Measurements from ENCODE around the gene EFS.

Gene EFS

DNA sequence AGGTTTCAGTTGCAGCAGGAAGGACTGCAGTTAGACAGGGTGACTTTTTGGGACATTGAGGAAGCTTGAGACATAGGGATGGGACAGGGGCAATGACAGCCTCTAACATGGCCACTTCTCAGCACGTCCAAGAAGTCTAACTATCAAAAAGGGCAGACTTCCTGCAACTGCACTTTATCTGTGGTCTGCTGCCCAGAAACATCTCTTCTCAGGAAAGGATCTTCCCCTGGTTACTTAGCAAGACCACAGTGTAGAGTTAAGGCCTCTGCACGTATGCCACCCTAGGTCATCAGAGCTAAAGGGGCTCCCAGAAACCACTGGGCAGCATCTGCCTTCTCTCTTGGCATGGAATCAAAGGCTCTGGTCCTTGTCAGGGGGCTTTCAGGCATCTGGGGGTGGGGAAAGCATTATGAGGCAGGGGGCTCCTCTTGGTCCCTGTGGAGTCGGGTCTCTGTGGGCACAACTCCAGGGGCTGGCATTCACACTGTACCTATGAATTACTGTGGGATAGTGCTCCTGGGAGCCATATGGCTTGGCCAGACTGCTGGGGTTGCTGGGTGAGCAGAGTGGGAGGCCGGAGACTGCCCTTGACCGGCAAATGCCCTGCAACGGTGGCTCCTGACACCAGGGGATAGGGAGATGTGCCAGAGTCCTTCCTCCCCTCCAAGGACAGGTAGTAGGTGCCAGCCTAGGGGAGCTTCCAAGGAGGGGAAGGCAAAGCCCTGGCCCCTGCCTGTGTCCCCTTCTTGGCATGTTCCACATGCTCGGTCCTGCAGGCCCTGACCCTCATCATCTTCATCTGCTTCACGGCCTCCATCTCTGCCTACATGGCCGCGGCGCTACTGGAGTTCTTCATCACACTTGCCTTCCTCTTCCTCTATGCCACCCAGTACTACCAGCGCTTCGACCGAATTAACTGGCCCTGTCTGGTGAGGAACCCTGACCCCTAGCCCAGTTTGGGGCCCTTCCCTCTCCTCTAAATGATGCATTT, 12.9 kb upstream of the EFS start:
- TF ChIP-seq SIN3A (IDR thresholded peaks at IDR 0.05; ENCODE audit: borderline replicate concordance, insufficient read depth, low read length): no peak
- TF ChIP-seq TAF1 (IDR thresholded peaks at IDR 0.05; ENCODE audit: borderline replicate concordance, insufficient read depth, low read length): no peak
- TF ChIP-seq FOXP2 (optimal IDR thresholded peaks at IDR 0.05; ENCODE audit: borderline replicate concordance, extremely low read depth, extremely low read length, insufficient read depth): no peak
- TF ChIP-seq, protein P1, sequence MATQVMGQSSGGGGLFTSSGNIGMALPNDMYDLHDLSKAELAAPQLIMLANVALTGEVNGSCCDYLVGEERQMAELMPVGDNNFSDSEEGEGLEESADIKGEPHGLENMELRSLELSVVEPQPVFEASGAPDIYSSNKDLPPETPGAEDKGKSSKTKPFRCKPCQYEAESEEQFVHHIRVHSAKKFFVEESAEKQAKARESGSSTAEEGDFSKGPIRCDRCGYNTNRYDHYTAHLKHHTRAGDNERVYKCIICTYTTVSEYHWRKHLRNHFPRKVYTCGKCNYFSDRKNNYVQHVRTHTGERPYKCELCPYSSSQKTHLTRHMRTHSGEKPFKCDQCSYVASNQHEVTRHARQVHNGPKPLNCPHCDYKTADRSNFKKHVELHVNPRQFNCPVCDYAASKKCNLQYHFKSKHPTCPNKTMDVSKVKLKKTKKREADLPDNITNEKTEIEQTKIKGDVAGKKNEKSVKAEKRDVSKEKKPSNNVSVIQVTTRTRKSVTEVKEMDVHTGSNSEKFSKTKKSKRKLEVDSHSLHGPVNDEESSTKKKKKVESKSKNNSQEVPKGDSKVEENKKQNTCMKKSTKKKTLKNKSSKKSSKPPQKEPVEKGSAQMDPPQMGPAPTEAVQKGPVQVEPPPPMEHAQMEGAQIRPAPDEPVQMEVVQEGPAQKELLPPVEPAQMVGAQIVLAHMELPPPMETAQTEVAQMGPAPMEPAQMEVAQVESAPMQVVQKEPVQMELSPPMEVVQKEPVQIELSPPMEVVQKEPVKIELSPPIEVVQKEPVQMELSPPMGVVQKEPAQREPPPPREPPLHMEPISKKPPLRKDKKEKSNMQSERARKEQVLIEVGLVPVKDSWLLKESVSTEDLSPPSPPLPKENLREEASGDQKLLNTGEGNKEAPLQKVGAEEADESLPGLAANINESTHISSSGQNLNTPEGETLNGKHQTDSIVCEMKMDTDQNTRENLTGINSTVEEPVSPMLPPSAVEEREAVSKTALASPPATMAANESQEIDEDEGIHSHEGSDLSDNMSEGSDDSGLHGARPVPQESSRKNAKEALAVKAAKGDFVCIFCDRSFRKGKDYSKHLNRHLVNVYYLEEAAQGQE (IDR thresholded peaks at IDR 0.05; ENCODE audit: insufficient read depth in 1 of 2, low read depth in 2 of 2, low read length in 2 of 2): no peak
- TF ChIP-seq POLR2AphosphoS5 (IDR thresholded peaks at IDR 0.05; ENCODE audit: low read depth, low read length): no peak

GRCh38 chr14:23377198-23377550, 12.2 kb upstream of the EFS start:
- TF ChIP-seq, protein P1 (IDR thresholded peaks at IDR 0.05; ENCODE audit: insufficient read depth in 1 of 2, low read depth in 2 of 2, low read length in 2 of 2): no peak
- no peak for TF ChIP-seq FOXP2 (optimal IDR thresholded peaks at IDR 0.05; ENCODE audit: borderline replicate concordance, extremely low read depth, extremely low read length, insufficient read depth)
- no peak for TF ChIP-seq POLR2AphosphoS5 (IDR thresholded peaks at IDR 0.05; ENCODE audit: low read depth, low read length)
- TF ChIP-seq SIN3A (IDR thresholded peaks at IDR 0.05; ENCODE audit: borderline replicate concordance, insufficient read depth, low read length): no peak

GRCh38 chr14:23376482-23377197, 11.7 kb upstream of the EFS start, which contains the start of gene CMTM5:
Gene CMTM5 (plus strand): TSS chr14:23377046. CDS start chr14:23377252, 206 bp downstream.
- TF ChIP-seq SIN3A (IDR thresholded peaks at IDR 0.05; ENCODE audit: borderline replicate concordance, insufficient read depth, low read length): no peak
- TF ChIP-seq FOXP2 (optimal IDR thresholded peaks at IDR 0.05; ENCODE audit: borderline replicate concordance, extremely low read depth, extremely low read length, insufficient read depth): no peak
- no peak for TF ChIP-seq TAF1 (IDR thresholded peaks at IDR 0.05; ENCODE audit: borderline replicate concordance, insufficient read depth, low read length)
- TF ChIP-seq, protein P1 (IDR thresholded peaks at IDR 0.05; ENCODE audit: insufficient read depth in 1 of 2, low read depth in 2 of 2, low read length in 2 of 2): no peak
- no peak for TF ChIP-seq POLR2AphosphoS5 (IDR thresholded peaks at IDR 0.05; ENCODE audit: low read depth, low read length)

- TF ChIP-seq SIN3A (IDR thresholded peaks at IDR 0.05; ENCODE audit: borderline replicate concordance, insufficient read depth, low read length): no peak
- no peak for TF ChIP-seq POLR2AphosphoS5 (IDR thresholded peaks at IDR 0.05; ENCODE audit: low read depth, low read length)
- TF ChIP-seq, protein P1 (IDR thresholded peaks at IDR 0.05; ENCODE audit: insufficient read depth in 1 of 2, low read depth in 2 of 2, low read length in 2 of 2): no peak
- no peak for TF ChIP-seq FOXP2 (optimal IDR thresholded peaks at IDR 0.05; ENCODE audit: borderline replicate concordance, extremely low read depth, extremely low read length, insufficient read depth)
Observed at GRCh38 chr14:23375527-23376251, 10.7 kb upstream of the EFS start.
